IPS-20b (cell line): Measurements from ENCODE around the gene DTX4.
"Not testable (repeated sequence)": the region's sequence is repeated elsewhere in the genome, so short reads cannot be mapped to it uniquely, and the experiment has no call there.

Experiments
- H3K27ac ChIP-seq: one replicate; pipeline ENCODE4 v1.5.1; 2013; ENCODE audit warnings: low read length
- H3K27me3 ChIP-seq: 2 replicates; pipeline ENCODE4 v1.6.1; 2013; ENCODE audit warnings: mild to moderate bottlenecking, low read length, inconsistent platforms; ENCODE audit not compliant: insufficient read depth
- H3K36me3 ChIP-seq: 2 replicates; pipeline ENCODE4 v1.6.1; 2013; ENCODE audit warnings: low read depth, mild to moderate bottlenecking, inconsistent platforms, low read length, moderate library complexity; ENCODE audit not compliant: insufficient read depth
- H3K4me1 ChIP-seq: 2 replicates; pipeline ENCODE4 v1.6.1; 2013; ENCODE audit warnings: mild to moderate bottlenecking, control low read depth, inconsistent platforms, low read length, moderate library complexity; ENCODE audit not compliant: insufficient read depth
- H3K4me3 ChIP-seq: 2 replicates; pipeline ENCODE4 v1.5.1; 2013; ENCODE audit warnings: mild to moderate bottlenecking, low read length, inconsistent platforms
- H3K9ac ChIP-seq: 2 replicates; pipeline ENCODE4 v1.6.1; 2013; ENCODE audit warnings: low read depth, mild to moderate bottlenecking, inconsistent platforms, low read length, moderate library complexity
- H3K9me3 ChIP-seq: 2 replicates; pipeline ENCODE4 v1.6.1; 2013; ENCODE audit warnings: mild to moderate bottlenecking, low read depth, low read length, inconsistent platforms; ENCODE audit not compliant: insufficient read depth

The DTX4 gene

GRCh38 chr11:59171508-59172322, at the start of gene DTX4:
DTX4 (plus strand) TSS chr11:59172132; CDS start chr11:59172596, 464 bp downstream.
- H3K36me3 ChIP-seq: peaks cover under 1% of the 10 kb centered on the region; the same call in 1 of the 2 replicates
- peaks cover 8% of the 10 kb centered on the region; the same call in 1 of the 2 replicates for H3K4me1 ChIP-seq
- H3K9ac ChIP-seq: peak within 1 kb of the TSS; percentile 96
- peak within 1 kb of the TSS; percentile 92 for H3K4me3 ChIP-seq
- peak within 1 kb of the TSS; percentile 86 for H3K27ac ChIP-seq
- peaks cover 6% of the 10 kb centered on the region; the same call in 1 of the 2 replicates for H3K27me3 ChIP-seq
- no peaks in the 10 kb centered on the region for H3K9me3 ChIP-seq

GRCh38 chr11:59135648-59136461, 36.1 kb upstream of the DTX4 start:
- H3K27ac ChIP-seq: no peak overlapping the region
- H3K9me3 ChIP-seq: peaks cover 31% of the 10 kb centered on the region
- no peaks in the 10 kb centered on the region for H3K4me1 ChIP-seq
- H3K27me3 ChIP-seq: no peaks in the 10 kb centered on the region
- H3K4me3 ChIP-seq: peak overlapping the region; percentile 32; the same call in 1 of the 2 replicates
- peaks cover 33% of the 10 kb centered on the region; the same call in 1 of the 2 replicates for H3K36me3 ChIP-seq
- H3K9ac ChIP-seq: 0 out of 2 replicates have a peak overlapping the region, but pooled peaks have one; percentile 7

GRCh38 chr11:59136551-59136950, 35.4 kb upstream of the DTX4 start:
- H3K9ac ChIP-seq: not testable (repeated sequence)

GRCh38 chr11:59137190-59137589, 34.7 kb upstream of the DTX4 start:
- Histone ChIP-seq H3K27me3 (no peaks in the 10 kb centered on the region), H3K27ac (no peak overlapping the region), H3K4me1 (peaks cover 3% of the 10 kb centered on the region; the same call in 1 of the 2 replicates), H3K9ac (no peak overlapping the region), H3K4me3 (no peak overlapping the region), H3K36me3 (peaks cover 27% of the 10 kb centered on the region; the same call in 1 of the 2 replicates), H3K9me3 (peaks cover 18% of the 10 kb centered on the region)

More at GRCh38 chr11:59136551-59136950, 35.4 kb upstream of the DTX4 start:
- not testable (repeated sequence) for H3K4me1 ChIP-seq, H3K27ac ChIP-seq, H3K27me3 ChIP-seq, H3K4me3 ChIP-seq
- Histone ChIP-seq H3K9me3 (peaks cover 24% of the 10 kb centered on the region), H3K36me3 (peaks cover 30% of the 10 kb centered on the region; the same call in 1 of the 2 replicates)

GRCh38 chr11:59138643-59139042, 33.3 kb upstream of the DTX4 start:
- H3K9me3 ChIP-seq: peaks cover 3% of the 10 kb centered on the region; the same call in 1 of the 2 replicates
- peaks cover 3% of the 10 kb centered on the region for H3K27me3 ChIP-seq
- no peak overlapping the region for H3K4me3 ChIP-seq
- peaks cover 3% of the 10 kb centered on the region; the same call in 1 of the 2 replicates for H3K4me1 ChIP-seq
- H3K9ac ChIP-seq: no peak overlapping the region
- no peak overlapping the region for H3K27ac ChIP-seq
- peaks cover 13% of the 10 kb centered on the region; the same call in 1 of the 2 replicates for H3K36me3 ChIP-seq

- H3K4me3 ChIP-seq: no peak overlapping the region
- H3K9ac ChIP-seq: no peak overlapping the region
Measured at GRCh38 chr11:59141191-59141590, 30.7 kb upstream of the DTX4 start.

GRCh38 chr11:59141673-59142460, 30.1 kb upstream of the DTX4 start:
- peak overlapping the region; percentile 80; the same call in 1 of the 2 replicates for H3K9ac ChIP-seq
- no peaks in the 10 kb centered on the region for H3K36me3 ChIP-seq
- peak overlapping the region; percentile 87 for H3K4me3 ChIP-seq
- no peaks in the 10 kb centered on the region for H3K9me3 ChIP-seq
- H3K27me3 ChIP-seq: peaks cover 17% of the 10 kb centered on the region
- peaks cover 3% of the 10 kb centered on the region; the same call in 1 of the 2 replicates for H3K4me1 ChIP-seq
- no peak overlapping the region for H3K27ac ChIP-seq

More at GRCh38 chr11:59141191-59141590, 30.7 kb upstream of the DTX4 start:
- Histone ChIP-seq H3K36me3 (no peaks in the 10 kb centered on the region), H3K27ac (no peak overlapping the region), H3K27me3 (peaks cover 17% of the 10 kb centered on the region), H3K9me3 (no peaks in the 10 kb centered on the region), H3K4me1 (peaks cover 3% of the 10 kb centered on the region; the same call in 1 of the 2 replicates)

GRCh38 chr11:59142530-59143507, 29.1 kb upstream of the DTX4 start, which contains the start of gene FAM111A:
FAM111A (plus strand) TSS chr11:59142856; CDS start chr11:59148873, 6,017 bp downstream.
- Histone ChIP-seq H3K27ac (no peak within 1 kb of the TSS), H3K4me1 (peaks cover 3% of the 10 kb centered on the region; the same call in 1 of the 2 replicates), H3K4me3 (peak within 1 kb of the TSS; percentile 87), H3K9ac (peak within 1 kb of the TSS; percentile 80; the same call in 1 of the 2 replicates), H3K36me3 (no peaks in the 10 kb centered on the region), H3K9me3 (no peaks in the 10 kb centered on the region), H3K27me3 (peaks cover 17% of the 10 kb centered on the region)

GRCh38 chr11:59144096-59144495, 27.8 kb upstream of the DTX4 start:
- Histone ChIP-seq H3K4me1 (peaks cover 3% of the 10 kb centered on the region; the same call in 1 of the 2 replicates), H3K36me3 (peaks cover 9% of the 10 kb centered on the region; the same call in 1 of the 2 replicates), H3K9ac (peak overlapping the region; percentile 78; the same call in 1 of the 2 replicates), H3K27ac (no peak overlapping the region), H3K9me3 (no peaks in the 10 kb centered on the region), H3K27me3 (peaks cover 17% of the 10 kb centered on the region), H3K4me3 (peak overlapping the region; percentile 87)
